ENCODE results near the gene OPCML.

The OPCML gene

DNA sequence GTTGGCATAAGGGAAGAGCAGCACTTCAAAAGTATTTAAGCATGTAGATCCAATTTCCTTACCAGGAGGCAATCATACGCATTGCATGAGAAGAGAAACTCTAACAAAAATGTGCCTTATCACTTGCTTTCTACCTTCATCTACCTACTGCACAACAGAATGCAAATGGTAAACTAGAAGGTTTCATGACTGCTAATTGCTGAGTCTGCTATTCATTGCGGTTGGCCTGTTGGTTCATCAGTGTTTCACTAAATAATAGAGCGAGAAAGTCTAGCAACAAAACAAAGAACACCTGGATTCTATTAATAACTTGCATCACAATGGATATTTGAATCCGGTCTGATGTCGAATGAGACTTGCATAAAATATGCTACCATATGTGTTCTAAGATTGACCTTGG is 229.0 kb downstream of the OPCML start:
- Histone ChIP-seq H3K27ac (ENCODE audit: low read depth, low read length) (no peak overlapping the region), H3K4me3 (ENCODE audit: low read depth, low read length) (no peak overlapping the region), H3K79me2 (ENCODE audit: control insufficient read depth, insufficient read depth, low read length, unreplicated experiment) (no peaks in the 10 kb centered on the region), H2AFZ (ENCODE audit: low read length, unreplicated experiment) (no peak overlapping the region), H3K36me3 (ENCODE audit: insufficient read depth, low read length) (no peaks in the 10 kb centered on the region), H3K4me1 (ENCODE audit: control insufficient read depth, insufficient read depth, low read length, unreplicated experiment) (no peaks in the 10 kb centered on the region), H3K27me3 (ENCODE audit: insufficient read depth, low read length) (no peaks in the 10 kb centered on the region)

GRCh38 chr11:133302056-133302455 is 230.2 kb downstream of the OPCML start:
- no peaks in the 10 kb centered on the region for H3K36me3 ChIP-seq (ENCODE audit: insufficient read depth, low read length)
- H3K79me2 ChIP-seq (ENCODE audit: control insufficient read depth, insufficient read depth, low read length, unreplicated experiment) = no peaks in the 10 kb centered on the region
- no peaks in the 10 kb centered on the region for H3K4me1 ChIP-seq (ENCODE audit: control insufficient read depth, insufficient read depth, low read length, unreplicated experiment)
- no peaks in the 10 kb centered on the region for H3K27me3 ChIP-seq (ENCODE audit: insufficient read depth, low read length)
- H3K27ac ChIP-seq (ENCODE audit: low read depth, low read length) = no peak overlapping the region
- H3K4me3 ChIP-seq (ENCODE audit: low read depth, low read length) = no peak overlapping the region
- no peak overlapping the region for H2AFZ ChIP-seq (ENCODE audit: low read length, unreplicated experiment)

- Histone ChIP-seq H3K79me2 (ENCODE audit: control insufficient read depth, insufficient read depth, low read length, unreplicated experiment) (no peaks in the 10 kb centered on the region), H3K4me3 (ENCODE audit: low read depth, low read length) (no peak overlapping the region), H3K36me3 (ENCODE audit: insufficient read depth, low read length) (no peaks in the 10 kb centered on the region), H3K27me3 (ENCODE audit: insufficient read depth, low read length) (no peaks in the 10 kb centered on the region), H3K4me1 (ENCODE audit: control insufficient read depth, insufficient read depth, low read length, unreplicated experiment) (no peaks in the 10 kb centered on the region), H2AFZ (ENCODE audit: low read length, unreplicated experiment) (no peak overlapping the region), H3K27ac (ENCODE audit: low read depth, low read length) (no peak overlapping the region)
Measured at GRCh38 chr11:133300666-133301065, 231.6 kb downstream of the OPCML start.

- H3K4me3 ChIP-seq (ENCODE audit: low read depth, low read length) = no peak overlapping the region
- H2AFZ ChIP-seq (ENCODE audit: low read length, unreplicated experiment) = no peak overlapping the region
- no peaks in the 10 kb centered on the region for H3K79me2 ChIP-seq (ENCODE audit: control insufficient read depth, insufficient read depth, low read length, unreplicated experiment)
- H3K4me1 ChIP-seq (ENCODE audit: control insufficient read depth, insufficient read depth, low read length, unreplicated experiment) = no peaks in the 10 kb centered on the region
- H3K27ac ChIP-seq (ENCODE audit: low read depth, low read length) = no peak overlapping the region
- no peaks in the 10 kb centered on the region for H3K27me3 ChIP-seq (ENCODE audit: insufficient read depth, low read length)
- no peaks in the 10 kb centered on the region for H3K36me3 ChIP-seq (ENCODE audit: insufficient read depth, low read length)
Measured at GRCh38 chr11:133291780-133292179, 240.5 kb downstream of the OPCML start.

GRCh38 chr11:133285359-133285758 is 246.9 kb downstream of the OPCML start:
- H3K4me3 ChIP-seq (ENCODE audit: low read depth, low read length) = no peak overlapping the region
- H3K4me1 ChIP-seq (ENCODE audit: control insufficient read depth, insufficient read depth, low read length, unreplicated experiment) = no peaks in the 10 kb centered on the region
- H3K36me3 ChIP-seq (ENCODE audit: insufficient read depth, low read length) = no peaks in the 10 kb centered on the region
- H3K79me2 ChIP-seq (ENCODE audit: control insufficient read depth, insufficient read depth, low read length, unreplicated experiment) = no peaks in the 10 kb centered on the region
- no peak overlapping the region for H3K27ac ChIP-seq (ENCODE audit: low read depth, low read length)
- H3K27me3 ChIP-seq (ENCODE audit: insufficient read depth, low read length) = no peaks in the 10 kb centered on the region
- H2AFZ ChIP-seq (ENCODE audit: low read length, unreplicated experiment) = no peak overlapping the region

GRCh38 chr11:133284156-133284555 is 248.1 kb downstream of the OPCML start:
- no peaks in the 10 kb centered on the region for H3K79me2 ChIP-seq (ENCODE audit: control insufficient read depth, insufficient read depth, low read length, unreplicated experiment)

GRCh38 chr11:133277886-133278285 is 254.4 kb downstream of the OPCML start:
- Histone ChIP-seq H3K27me3 (ENCODE audit: insufficient read depth, low read length) (no peaks in the 10 kb centered on the region), H3K4me1 (ENCODE audit: control insufficient read depth, insufficient read depth, low read length, unreplicated experiment) (no peaks in the 10 kb centered on the region), H2AFZ (ENCODE audit: low read length, unreplicated experiment) (no peak overlapping the region), H3K79me2 (ENCODE audit: control insufficient read depth, insufficient read depth, low read length, unreplicated experiment) (no peaks in the 10 kb centered on the region), H3K36me3 (ENCODE audit: insufficient read depth, low read length) (no peaks in the 10 kb centered on the region), H3K27ac (ENCODE audit: low read depth, low read length) (no peak overlapping the region), H3K4me3 (ENCODE audit: low read depth, low read length) (no peak overlapping the region)

More at GRCh38 chr11:133284156-133284555, 248.1 kb downstream of the OPCML start:
- H3K4me3 ChIP-seq (ENCODE audit: low read depth, low read length) = no peak overlapping the region
- H3K4me1 ChIP-seq (ENCODE audit: control insufficient read depth, insufficient read depth, low read length, unreplicated experiment) = no peaks in the 10 kb centered on the region
- no peaks in the 10 kb centered on the region for H3K36me3 ChIP-seq (ENCODE audit: insufficient read depth, low read length)
- H2AFZ ChIP-seq (ENCODE audit: low read length, unreplicated experiment) = no peak overlapping the region
- H3K27ac ChIP-seq (ENCODE audit: low read depth, low read length) = no peak overlapping the region
- no peaks in the 10 kb centered on the region for H3K27me3 ChIP-seq (ENCODE audit: insufficient read depth, low read length)

DNA sequence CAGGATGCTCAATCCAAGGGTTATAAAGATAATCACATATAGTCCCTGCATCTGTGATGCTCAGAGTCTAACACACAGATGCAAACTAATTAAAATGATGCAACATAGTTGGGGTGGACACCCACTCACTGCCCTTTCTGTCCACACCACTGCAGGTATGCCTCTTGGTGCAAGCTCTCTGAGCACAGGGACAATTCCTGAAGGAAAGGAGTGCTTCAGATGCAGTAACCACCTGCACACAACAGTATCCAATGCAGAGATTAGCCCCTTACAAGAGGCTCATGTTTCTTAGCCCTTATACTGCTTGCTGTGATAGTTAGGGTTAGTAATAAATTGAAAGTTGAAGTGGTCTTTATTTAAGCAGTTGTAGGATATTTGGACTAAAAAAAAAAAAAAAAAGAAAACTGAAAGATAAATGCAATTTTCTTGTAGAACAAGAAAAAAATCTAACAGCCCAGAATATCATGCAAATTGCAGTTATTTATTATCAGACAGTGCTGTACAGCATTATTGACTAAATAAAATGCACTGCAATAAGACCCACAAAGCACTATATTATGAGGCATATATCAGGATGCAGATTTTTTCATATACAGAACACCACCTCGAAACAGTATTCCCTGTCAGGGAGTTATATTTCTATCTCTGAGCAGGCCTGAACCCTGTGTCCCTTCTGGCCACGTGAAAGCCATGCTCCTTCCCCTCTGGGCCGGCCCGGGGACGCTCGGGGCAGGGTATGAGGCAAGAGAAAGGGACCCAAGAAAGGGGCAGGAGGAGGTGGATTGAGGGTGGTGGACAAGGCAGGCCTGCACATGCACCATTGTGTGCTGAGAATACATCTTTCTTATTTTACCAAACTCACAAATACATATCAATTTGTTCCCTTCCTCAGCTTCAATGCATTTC is 260.2 kb downstream of the OPCML start:
- Histone ChIP-seq H2AFZ (ENCODE audit: low read length, unreplicated experiment) (no peak overlapping the region), H3K4me3 (ENCODE audit: low read depth, low read length) (no peak overlapping the region), H3K27me3 (ENCODE audit: insufficient read depth, low read length) (no peaks in the 10 kb centered on the region), H3K79me2 (ENCODE audit: control insufficient read depth, insufficient read depth, low read length, unreplicated experiment) (no peaks in the 10 kb centered on the region), H3K36me3 (ENCODE audit: insufficient read depth, low read length) (no peaks in the 10 kb centered on the region), H3K4me1 (ENCODE audit: control insufficient read depth, insufficient read depth, low read length, unreplicated experiment) (no peaks in the 10 kb centered on the region), H3K27ac (ENCODE audit: low read depth, low read length) (no peak overlapping the region)

DNA sequence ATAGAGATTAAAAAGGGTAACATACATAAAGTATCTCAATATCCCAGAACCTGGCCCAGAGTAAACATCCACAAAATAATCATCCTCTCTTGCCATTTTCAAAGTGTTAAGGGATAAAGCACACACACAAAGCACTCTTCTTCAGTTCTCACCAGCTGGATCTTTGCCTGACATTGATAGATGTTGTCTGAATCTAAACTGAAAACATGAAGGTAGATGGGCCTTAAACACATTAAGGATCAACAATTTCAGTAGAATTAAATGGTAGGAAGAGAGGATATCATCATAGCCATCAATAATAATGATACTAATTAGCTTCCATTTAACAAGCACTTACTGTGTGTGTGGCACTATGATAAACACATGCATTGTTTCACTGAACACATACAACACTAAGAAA is 261.1 kb downstream of the OPCML start:
- Histone ChIP-seq H2AFZ (ENCODE audit: low read length, unreplicated experiment) (no peak overlapping the region), H3K27me3 (ENCODE audit: insufficient read depth, low read length) (no peaks in the 10 kb centered on the region), H3K27ac (ENCODE audit: low read depth, low read length) (no peak overlapping the region), H3K79me2 (ENCODE audit: control insufficient read depth, insufficient read depth, low read length, unreplicated experiment) (no peaks in the 10 kb centered on the region), H3K36me3 (ENCODE audit: insufficient read depth, low read length) (no peaks in the 10 kb centered on the region), H3K4me1 (ENCODE audit: control insufficient read depth, insufficient read depth, low read length, unreplicated experiment) (no peaks in the 10 kb centered on the region), H3K4me3 (ENCODE audit: low read depth, low read length) (no peak overlapping the region)

- H3K27me3 ChIP-seq (ENCODE audit: insufficient read depth, low read length) = no peaks in the 10 kb centered on the region
- no peak overlapping the region for H3K4me3 ChIP-seq (ENCODE audit: low read depth, low read length)
- no peaks in the 10 kb centered on the region for H3K79me2 ChIP-seq (ENCODE audit: control insufficient read depth, insufficient read depth, low read length, unreplicated experiment)
- H3K36me3 ChIP-seq (ENCODE audit: insufficient read depth, low read length) = no peaks in the 10 kb centered on the region
- no peak overlapping the region for H2AFZ ChIP-seq (ENCODE audit: low read length, unreplicated experiment)
- H3K4me1 ChIP-seq (ENCODE audit: control insufficient read depth, insufficient read depth, low read length, unreplicated experiment) = no peaks in the 10 kb centered on the region
- H3K27ac ChIP-seq (ENCODE audit: low read depth, low read length) = no peak overlapping the region
Measured at GRCh38 chr11:133269267-133269666, 263.0 kb downstream of the OPCML start.

- H3K27ac ChIP-seq (ENCODE audit: low read depth, low read length) = no peak overlapping the region
- H3K27me3 ChIP-seq (ENCODE audit: insufficient read depth, low read length) = no peaks in the 10 kb centered on the region
- no peaks in the 10 kb centered on the region for H3K79me2 ChIP-seq (ENCODE audit: control insufficient read depth, insufficient read depth, low read length, unreplicated experiment)
- no peaks in the 10 kb centered on the region for H3K36me3 ChIP-seq (ENCODE audit: insufficient read depth, low read length)
- no peak overlapping the region for H2AFZ ChIP-seq (ENCODE audit: low read length, unreplicated experiment)
- no peaks in the 10 kb centered on the region for H3K4me1 ChIP-seq (ENCODE audit: control insufficient read depth, insufficient read depth, low read length, unreplicated experiment)
- no peak overlapping the region for H3K4me3 ChIP-seq (ENCODE audit: low read depth, low read length)
Measured at GRCh38 chr11:133266986-133267385, 265.3 kb downstream of the OPCML start.
